Measurements from ENCODE around the gene LINGO1. TPM values are rescaled to one million over a fixed set of nuclear protein-coding genes. Genes with fewer than 3 reads are reported as not detected.

The LINGO1 gene, protein sequence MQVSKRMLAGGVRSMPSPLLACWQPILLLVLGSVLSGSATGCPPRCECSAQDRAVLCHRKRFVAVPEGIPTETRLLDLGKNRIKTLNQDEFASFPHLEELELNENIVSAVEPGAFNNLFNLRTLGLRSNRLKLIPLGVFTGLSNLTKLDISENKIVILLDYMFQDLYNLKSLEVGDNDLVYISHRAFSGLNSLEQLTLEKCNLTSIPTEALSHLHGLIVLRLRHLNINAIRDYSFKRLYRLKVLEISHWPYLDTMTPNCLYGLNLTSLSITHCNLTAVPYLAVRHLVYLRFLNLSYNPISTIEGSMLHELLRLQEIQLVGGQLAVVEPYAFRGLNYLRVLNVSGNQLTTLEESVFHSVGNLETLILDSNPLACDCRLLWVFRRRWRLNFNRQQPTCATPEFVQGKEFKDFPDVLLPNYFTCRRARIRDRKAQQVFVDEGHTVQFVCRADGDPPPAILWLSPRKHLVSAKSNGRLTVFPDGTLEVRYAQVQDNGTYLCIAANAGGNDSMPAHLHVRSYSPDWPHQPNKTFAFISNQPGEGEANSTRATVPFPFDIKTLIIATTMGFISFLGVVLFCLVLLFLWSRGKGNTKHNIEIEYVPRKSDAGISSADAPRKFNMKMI
- 45.2 TPM for total RNA-seq

DNA sequence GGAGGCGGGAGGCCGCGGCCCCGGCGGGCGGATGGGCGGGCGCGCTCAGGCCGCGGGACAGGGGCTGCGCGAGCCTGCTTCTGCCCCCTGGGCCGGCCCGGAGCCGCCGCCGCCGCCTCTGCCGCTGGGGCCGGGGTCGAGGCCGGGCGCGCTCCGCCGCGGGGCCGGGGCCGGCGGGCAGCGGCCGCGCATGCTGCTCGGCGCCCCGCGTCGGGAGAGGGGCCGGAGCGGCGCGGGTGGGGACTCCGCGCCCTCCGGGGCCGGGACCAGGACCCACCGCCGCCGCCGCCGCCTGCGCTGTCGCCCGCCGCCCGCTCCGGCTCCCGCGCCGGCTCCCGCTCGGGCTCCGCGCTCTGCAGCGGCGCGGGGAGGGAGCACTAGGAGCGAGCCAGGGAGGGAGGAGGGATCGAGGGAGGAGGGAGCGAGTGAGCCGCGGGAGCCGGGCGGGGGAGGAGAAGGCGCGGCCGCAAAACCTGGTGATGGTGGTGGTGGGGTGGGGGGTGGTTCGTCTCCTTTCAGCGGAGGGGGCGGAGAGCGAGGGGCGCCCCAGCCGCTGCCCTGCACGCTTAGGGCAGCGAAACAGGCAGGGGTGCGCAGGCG lies at the start of gene LINGO1:
LINGO1 (minus strand) TSS at position 379 of the 600 bp plus-strand sequence. CDS start 597 bp downstream, outside the sequence.

Other genes with a start within 250 kb of the LINGO1 start
- 36.9 TPM for gene PEAK1, start 212.8 kb downstream of the LINGO1 start, total RNA-seq
- 49.1 TPM for gene HMG20A, start 212.0 kb downstream of the LINGO1 start, total RNA-seq